GM21423 (cell line): Measurements from ENCODE around the gene PDX1.

ENCODE experiments used
- ATAC-seq: cut with Tn5 transposase; IDR thresholded peaks from one replicate; pipeline ENCODE4 v1.9.1; 2021; ENCODE audit warnings: mild to moderate bottlenecking, moderate library complexity; ENCODE audit not compliant: unreplicated experiment

Gene PDX1

DNA sequence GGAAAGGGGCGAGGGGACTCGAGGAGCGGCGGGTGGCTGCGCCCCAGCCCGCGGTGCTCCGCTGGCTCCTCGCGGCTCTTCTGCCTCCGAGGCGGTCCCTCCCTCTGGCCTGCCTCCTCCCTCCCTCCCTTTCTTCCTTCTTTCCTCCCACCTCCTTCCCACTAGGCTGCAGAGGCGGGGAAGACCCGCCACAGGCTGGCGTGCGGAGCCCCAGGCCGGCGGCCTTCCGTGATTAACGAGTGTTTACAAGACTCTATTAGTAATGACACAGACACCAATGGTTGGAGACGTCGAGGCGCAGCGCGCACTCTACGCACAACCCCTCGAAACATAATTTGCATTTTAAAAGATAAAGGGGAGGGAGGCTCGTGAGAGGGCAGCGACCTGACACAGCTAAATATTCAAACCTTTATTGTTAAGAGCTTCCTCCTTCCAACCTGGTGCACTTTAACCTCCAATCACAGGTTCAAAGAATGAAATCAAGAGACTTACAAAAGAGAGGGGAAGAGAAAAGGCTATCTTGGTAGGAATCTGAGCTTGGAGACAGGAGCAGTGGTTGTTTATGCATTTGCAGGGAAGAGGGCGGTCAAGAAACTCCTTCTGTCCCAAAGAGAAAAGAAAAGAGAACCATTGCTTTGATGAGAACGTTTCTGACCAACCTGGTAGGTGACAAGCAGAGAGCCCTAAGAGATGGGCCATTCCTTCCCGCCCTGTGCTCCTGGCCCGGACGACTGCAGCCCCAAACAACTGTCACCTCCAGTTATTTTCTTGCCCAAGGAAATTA is 49.5 kb downstream of the PDX1 start, which contains the start of gene CDX2:
Gene CDX2 (minus strand): TSS at position 234 of the 784 bp plus-strand sequence. CDS start 309 bp downstream, outside the sequence.
- no peak for ATAC-seq

DNA sequence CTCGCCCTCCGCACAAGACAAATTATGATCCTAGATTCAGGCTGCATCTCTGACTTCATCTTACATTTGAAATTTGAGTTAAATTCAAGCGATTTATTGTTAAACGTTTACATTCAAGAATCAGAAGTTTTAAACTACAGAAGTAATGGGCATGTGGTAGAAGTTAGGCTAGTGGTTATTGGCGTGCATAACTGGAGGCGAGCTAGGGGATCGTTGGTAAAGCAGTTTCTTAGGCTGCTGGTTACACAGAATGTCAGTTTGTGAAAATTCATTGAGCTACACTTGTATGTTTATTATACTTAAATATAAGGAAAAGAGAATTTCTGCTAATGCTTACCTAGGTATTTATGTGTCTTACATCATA is 50.0 kb downstream of the PDX1 start:
- no peak for ATAC-seq

DNA sequence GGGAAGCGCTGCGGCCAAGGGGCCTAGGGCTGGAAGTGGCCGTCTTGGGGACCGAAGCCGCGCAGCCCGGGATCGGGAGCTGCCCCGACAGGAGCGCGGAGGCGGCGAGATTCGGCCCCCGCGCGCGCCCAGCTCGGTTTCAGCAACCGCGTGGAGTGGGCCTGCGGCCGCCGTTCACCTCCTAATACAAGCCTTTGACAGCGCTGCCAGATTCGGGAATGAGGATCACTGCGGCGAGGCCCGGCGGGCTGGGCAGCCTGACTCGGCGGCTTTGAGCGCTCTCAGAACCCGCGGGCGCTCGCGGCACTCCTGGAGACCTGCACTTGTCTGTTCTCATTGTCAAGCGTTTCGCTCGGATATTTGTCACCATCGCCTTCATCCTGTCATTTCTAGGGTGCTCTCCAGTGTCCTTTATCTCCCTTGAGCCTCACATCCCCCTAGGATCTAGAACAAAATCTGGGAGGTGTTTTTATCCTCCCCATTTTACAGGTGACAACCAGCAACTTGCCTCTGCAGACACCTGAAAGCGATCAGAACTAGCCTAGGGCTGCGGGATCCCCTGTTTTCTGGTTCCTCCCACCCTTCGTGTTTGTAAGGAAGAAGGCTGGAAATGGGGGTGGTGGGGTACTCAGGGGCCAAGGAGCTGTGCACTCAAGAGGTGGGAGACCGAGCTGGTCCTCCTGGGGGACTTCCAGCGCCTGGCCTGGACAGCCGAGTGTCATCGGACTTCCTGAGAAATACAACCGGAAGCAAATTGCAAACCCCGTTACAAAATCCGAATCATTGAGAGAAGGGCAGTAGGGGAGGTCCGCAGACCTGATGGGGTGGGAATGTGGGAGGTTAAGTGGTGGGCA is 50.8 kb downstream of the PDX1 start:
- no peak for ATAC-seq

DNA sequence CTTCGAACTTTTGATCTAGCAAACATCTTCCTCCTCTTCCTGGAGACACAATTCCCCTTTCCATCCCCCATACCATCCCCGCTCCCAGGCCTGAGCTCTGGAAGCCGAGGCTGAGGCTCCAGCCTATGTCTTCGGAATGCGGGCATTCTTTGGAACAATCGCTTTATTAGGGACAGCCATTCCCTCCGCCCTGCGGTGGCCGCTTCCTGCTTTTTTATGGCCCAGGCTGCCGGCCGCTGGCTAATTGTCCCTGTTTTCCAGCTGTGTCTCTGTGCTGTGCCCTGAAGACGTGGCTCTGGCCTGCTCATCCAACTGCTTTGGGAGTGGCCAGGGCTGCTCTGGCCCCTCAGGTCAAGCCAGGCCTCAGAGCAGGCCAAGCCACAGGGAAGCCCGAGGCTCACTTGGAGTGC is 51.4 kb downstream of the PDX1 start:
- no peak for ATAC-seq

DNA sequence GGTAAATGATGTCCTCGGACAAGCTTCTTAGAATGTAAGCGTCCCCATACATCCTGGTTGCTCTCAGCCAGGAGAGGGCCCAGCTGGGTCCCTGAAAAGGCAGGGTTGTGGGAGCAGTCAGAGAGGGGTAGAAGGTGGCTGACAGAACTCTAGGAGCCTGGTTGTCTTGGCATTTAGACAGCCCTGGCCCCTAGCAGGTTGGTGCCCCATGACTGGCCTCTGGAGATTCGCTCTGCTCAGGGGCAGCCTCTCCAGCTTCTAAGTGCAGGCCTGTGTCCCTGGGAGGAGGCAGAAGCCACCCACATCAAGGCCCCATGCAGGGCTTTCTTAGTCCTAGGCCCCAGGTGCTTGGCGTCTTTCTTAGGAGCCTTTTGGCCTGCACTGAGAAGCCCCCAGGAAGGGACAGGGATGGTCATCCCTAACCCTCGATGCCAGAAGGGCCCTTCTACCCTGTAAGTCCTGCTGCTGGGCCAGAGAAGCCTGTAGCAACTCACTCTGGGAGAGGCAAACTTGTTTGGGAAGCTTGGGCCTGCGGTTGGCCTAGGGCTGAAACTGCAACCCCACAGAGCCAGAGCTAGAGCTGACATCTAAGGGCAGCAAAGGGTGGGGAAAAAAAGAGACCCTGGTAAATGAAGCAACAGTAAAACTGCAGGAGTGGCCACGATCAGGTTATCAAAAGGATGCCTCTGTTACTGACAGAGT is 52.1 kb downstream of the PDX1 start:
- no peak for ATAC-seq

DNA sequence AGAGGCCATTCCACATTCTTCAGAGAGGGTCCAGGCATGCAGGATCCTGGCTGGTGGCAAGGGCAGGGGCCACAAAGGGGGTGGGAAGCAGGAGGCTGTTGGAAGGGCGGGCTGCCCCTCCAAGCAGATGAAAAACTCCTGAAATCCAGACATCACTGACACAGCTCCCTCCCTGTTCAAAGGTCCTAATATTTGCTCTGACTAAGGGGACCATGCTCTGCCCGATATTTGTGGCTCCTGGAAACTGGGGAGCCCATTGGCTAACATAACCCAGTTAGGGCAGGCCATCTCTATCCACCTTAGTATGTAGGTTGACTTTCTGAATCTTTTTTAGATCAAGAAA is 52.6 kb downstream of the PDX1 start:
- ATAC-seq = no peak

DNA sequence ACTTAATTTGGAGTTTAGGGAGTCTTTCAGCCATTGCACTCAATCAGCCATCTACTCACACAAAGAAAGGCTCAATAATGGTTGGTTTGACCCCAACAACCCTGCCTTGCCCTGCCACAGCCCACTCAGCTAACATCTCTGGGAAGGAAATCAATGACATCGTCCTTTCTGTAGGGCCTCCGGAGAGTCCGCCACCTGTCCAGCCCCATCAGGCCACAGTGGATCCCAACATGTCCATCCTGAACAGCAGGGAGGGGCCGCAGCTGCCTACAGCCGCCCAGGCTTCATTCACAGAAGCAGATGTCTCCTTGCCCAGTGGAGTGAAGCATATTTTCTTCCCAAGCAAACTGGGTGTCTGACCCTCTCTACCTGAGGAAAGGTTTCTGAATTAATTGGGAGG is 53.5 kb downstream of the PDX1 start:
- ATAC-seq = no peak

DNA sequence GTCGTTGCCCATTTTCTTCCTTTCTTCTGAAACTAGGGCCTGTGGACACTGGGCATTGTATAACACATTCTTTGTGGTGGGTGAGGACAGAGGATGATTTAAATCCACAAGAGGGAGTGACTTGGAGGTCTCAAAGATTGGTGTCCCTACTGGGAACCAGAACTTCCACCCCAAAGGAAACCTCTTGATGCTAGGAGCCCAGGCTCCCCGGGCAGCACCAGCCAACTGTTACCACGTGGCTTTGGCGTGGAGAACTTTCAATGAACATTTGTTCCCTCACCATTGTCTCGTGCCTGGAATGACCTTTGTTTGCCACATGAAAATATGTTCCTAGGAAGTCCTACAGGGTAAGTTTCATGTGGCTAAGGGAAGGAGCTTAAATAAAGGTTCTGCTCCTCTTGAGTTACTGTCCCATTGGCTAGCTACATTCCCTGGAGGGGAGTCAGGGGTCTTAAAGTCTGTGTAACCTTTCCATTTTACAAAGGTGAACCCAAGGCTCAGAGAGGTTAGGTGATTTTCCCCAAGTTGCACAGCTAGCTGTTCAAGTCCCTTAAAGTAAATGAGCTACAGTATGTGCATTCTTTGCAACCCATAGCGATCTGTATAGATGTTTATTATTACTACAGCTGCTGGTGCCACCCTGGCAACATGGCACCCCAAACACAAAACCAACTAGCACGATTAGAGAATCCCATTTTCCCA is 54.3 kb downstream of the PDX1 start:
- ATAC-seq = no peak
